GM10248 (cell line): ENCODE results near the gene CORO6.

ENCODE experiments used
- CTCF ChIA-PET: fragments of 300-600 bp; sonication (Branson Sonifier 250); formaldehyde crosslinking; extraction: SDS; loops from one replicate; lab custom pipeline; 2021; ENCODE audit warnings: antibody characterized with exemption; lab: Yijun Ruan, JAX
- POLR2A ChIA-PET: fragments of 350-650 bp; sonication (Branson Sonifier 250); formaldehyde crosslinking; extraction: SDS; loops from one replicate; lab custom pipeline; 2020; ENCODE audit warnings: antibody characterized with exemption; lab: Yijun Ruan, JAX
- DNase-seq: peaks from one replicate; pipeline ENCODE4 v3.0.0; 2012; ENCODE audit errors: extremely low spot score
- CTCF ChIP-seq: IDR thresholded peaks from 2 replicates; pipeline ENCODE4 v1.5.1; 2012; ENCODE audit warnings: mild to moderate bottlenecking, low read depth; ENCODE audit errors: extremely low read depth, missing control alignments, control extremely low read depth

The CORO6 gene

DNA sequence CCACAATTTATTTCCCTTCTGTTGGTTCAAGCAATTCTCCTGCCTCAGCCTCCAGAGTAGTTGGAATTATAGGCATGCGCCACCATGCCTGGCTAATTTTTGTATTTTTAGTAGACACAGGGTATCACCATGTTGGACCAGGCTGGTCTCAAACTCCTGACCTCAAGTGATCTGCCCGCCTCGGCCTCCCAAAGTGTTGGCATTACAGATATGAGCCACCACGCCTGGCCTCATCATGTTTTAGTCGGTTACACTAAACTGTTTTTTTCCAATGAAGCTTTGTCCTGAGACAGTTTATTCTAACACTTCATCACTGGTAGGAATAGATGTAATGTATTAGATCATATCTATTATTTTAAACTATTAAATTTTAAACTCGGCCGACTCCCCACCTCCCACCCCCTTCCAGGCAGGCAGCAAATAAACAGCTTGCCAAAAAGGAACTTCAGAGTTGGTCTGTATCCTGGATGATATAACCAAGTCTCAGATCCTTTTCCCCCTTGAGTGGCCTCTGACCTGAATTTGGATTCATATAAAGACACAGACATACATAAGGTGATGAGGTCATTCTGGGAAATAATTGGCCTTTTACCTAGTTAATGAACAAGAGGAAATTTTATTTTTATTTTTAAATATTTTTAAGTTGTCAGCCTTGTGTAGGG is 18.4 kb upstream of the CORO6 start:
- POLR2A ChIA-PET, result interaction anchor here (0.5 to 0.7 kb wide), 2 partner anchors 144 kb away, joined by 3 to 4 read pairs; no protein-coding TSS in a partner anchor
- CTCF ChIA-PET, result interaction anchor here (0.7 to 4.3 kb wide), 5 partner anchors 13 to 290 kb away, joined by 3 to 21 read pairs (median 13); no protein-coding TSS in a partner anchor
- no peak for TF ChIP-seq CTCF
- DNase-seq, result no peak

DNA sequence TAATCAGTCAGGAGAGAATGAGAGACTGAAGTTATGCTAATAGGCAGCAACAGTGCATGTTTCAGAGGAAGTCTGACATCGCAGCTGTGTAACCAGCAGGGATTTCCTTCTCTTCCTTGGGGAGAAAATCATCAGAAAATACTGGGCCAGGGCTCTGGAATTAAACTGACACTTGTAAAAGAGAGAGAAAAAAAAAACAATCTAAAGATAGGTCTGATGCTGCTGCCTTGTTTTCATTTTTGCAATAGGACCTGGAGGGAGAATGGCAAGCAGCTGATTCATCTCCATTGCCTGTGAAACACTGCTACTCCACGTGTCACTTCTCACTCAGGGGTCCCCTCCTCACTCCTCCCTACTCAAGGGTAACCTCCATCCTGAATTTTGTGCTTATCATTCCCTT is 17.7 kb upstream of the CORO6 start:
- POLR2A ChIA-PET, result interaction anchor here (0.5 kb wide), 1 partner anchor 145 kb away, joined by 4 read pairs; no protein-coding TSS in a partner anchor
- no peak for DNase-seq
- CTCF ChIA-PET, result interaction anchor here (0.9 to 4.3 kb wide), 11 partner anchors 11 to 291 kb away, joined by 3 to 100 read pairs (median 8); no protein-coding TSS in a partner anchor
- no peak for TF ChIP-seq CTCF

DNA sequence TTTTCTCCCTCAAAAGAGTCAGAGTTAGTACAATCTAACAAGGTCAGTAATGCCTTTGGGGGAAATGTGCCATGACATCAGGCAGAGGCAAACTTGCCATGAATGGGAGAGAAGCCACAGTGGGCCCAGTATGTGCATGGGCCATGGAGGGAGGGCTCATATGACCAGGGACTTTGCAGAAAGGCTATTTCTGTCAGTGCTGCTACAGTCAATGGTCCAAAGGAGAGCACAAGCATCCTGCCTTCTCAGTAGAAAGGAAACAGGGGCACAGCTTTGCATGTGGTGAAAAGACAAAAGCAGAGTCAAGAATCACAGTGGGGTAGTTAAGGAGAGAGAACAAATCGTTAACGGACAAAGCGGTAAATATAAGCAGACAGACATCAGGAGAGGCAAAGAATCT is 11.2 kb upstream of the CORO6 start:
- CTCF ChIA-PET, result interaction anchor here (1.2 to 3.0 kb wide), 4 partner anchors 9 to 298 kb away, joined by 4 to 18 read pairs (median 4); no protein-coding TSS in a partner anchor
- POLR2A ChIA-PET, result no interaction called here
- TF ChIP-seq CTCF, result no peak
- no peak for DNase-seq

DNA sequence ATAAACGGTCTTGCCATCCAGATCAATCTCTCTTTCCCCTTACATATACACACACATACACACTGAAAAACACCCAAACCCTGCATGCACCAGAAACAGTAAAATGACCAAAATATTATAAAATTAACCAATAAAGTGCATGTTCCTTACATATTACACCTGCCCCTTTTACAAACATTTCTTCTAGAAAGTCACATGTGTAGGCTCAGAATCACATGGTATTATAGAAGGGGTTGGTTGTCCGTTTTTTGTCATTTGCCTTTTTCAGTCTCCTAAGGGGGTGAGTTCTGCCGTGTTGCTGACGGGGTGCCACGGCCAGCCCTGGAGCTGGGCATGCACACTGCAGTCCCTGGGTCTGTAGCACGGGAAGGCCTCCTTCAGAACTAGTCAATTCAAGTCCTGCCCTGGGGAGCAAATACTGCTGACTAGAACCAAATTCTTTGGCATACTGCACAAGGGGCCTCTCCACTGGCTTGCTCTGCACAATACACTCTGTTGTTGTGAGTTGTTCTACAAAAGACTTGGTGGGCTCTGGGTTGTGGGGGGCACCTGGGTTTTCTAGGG is 8.0 kb upstream of the CORO6 start:
- ChIA-PET POLR2A (no interaction called here), CTCF (interaction anchor here (1.2 kb wide), 1 partner anchor 13 kb away, joined by 5 read pairs; no protein-coding TSS in a partner anchor)
- no peak for DNase-seq
- no peak for TF ChIP-seq CTCF

DNA sequence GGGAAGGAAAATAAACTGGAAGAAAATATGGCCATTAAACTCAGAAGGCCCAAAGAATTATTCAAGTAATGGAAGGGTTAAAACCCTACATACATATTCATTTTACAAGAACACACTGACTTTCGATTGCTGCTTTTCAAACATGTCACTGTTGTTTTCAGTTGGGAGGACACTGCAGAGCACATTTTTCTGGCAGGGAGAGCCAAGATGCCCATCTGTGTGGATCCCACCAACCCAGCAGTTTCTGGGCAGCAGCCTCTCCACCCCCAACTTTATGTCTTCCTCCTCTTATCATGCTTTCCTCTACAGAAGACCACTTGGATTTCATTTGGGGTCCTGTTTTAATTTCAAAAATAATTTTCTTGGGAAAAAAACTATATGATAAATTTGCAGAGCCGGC is 7.1 kb upstream of the CORO6 start:
- no peak for TF ChIP-seq CTCF
- DNase-seq, result no peak
- ChIA-PET POLR2A (no interaction called here), CTCF (interaction anchor here (1.3 to 5.9 kb wide), 3 partner anchors 9 to 150 kb away, joined by 5 to 64 read pairs (median 8); no protein-coding TSS in a partner anchor)

DNA sequence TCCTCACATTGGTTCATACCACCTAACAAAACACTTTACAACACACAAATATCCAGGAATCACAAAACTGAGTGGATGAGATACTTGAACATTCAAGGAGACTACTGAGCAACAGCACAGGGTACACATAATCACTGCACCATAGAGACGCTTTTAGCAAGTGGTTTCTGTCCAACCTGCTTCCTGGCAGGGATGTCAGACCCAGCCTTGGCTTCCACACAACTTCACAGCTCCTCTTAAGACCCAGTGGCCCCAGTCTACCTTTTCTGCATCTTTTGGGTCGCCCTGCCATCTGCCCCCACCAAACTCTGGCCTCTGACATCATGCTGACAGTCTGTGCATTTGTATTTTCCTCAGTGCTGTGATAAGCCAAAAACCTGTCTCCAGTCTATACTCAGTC is 5.9 kb upstream of the CORO6 start:
- no peak for TF ChIP-seq CTCF
- POLR2A ChIA-PET, result no interaction called here
- CTCF ChIA-PET, result interaction anchor here (1.3 to 5.9 kb wide), 3 partner anchors 10 to 151 kb away, joined by 5 to 64 read pairs (median 8); no protein-coding TSS in a partner anchor
- no peak for DNase-seq
